ENCODE data around the gene FAH.

GRCh38 chr15:80136854-80137253, 15.9 kb upstream of the FAH start:
- TF ChIP-seq POLR2A (IDR thresholded peaks at IDR 0.05) (no peak), CTCF (IDR thresholded peaks at IDR 0.05) (no peak)

Measured in uterus (tissue), 2 donors.